ENCODE results near the gene ARHGEF5.

ARHGEF5 gene

GRCh38 chr7:144386741-144387140 lies 31.5 kb downstream of the ARHGEF5 start:
- no peak overlapping the region for H3K4me3 ChIP-seq
- no peak overlapping the region for H3K9ac ChIP-seq (ENCODE audit: insufficient read length)
- TF ChIP-seq EZH2 (IDR thresholded peaks at IDR 0.05), result no peak
- TF ChIP-seq FOXP2 (optimal IDR thresholded peaks at IDR 0.05; ENCODE audit: control extremely low read depth, extremely low read length, insufficient read depth), result no peak
- TF ChIP-seq POLR2AphosphoS5 (IDR thresholded peaks at IDR 0.05; ENCODE audit: borderline replicate concordance, low read depth, low read length), result no peak
- no peaks in the 10 kb centered on the region for H3K9me3 ChIP-seq (ENCODE audit: low read depth, low read length)
- H3K36me3 ChIP-seq (ENCODE audit: insufficient read depth, low read length), result no peaks in the 10 kb centered on the region
- no peak overlapping the region for H3K27ac ChIP-seq
- no peak for DNase-seq (ENCODE audit: low read depth, low spot score)

GRCh38 chr7:144388950-144389349 lies 33.7 kb downstream of the ARHGEF5 start:
- H3K9ac ChIP-seq (ENCODE audit: insufficient read length), result no peak overlapping the region
- no peaks in the 10 kb centered on the region for H3K36me3 ChIP-seq (ENCODE audit: insufficient read depth, low read length)
- no peak overlapping the region for H3K27ac ChIP-seq
- no peak for DNase-seq (ENCODE audit: low read depth, low spot score)
- no peaks in the 10 kb centered on the region for H3K9me3 ChIP-seq (ENCODE audit: low read depth, low read length)
- TF ChIP-seq FOXP2 (optimal IDR thresholded peaks at IDR 0.05; ENCODE audit: control extremely low read depth, extremely low read length, insufficient read depth), result no peak
- TF ChIP-seq POLR2AphosphoS5 (IDR thresholded peaks at IDR 0.05; ENCODE audit: borderline replicate concordance, low read depth, low read length), result no peak
- no peak for TF ChIP-seq EZH2 (IDR thresholded peaks at IDR 0.05)
- no peak overlapping the region for H3K4me3 ChIP-seq

GRCh38 chr7:144390481-144390880 lies 35.3 kb downstream of the ARHGEF5 start:
- no peak overlapping the region for H3K4me3 ChIP-seq
- H3K36me3 ChIP-seq (ENCODE audit: insufficient read depth, low read length), result no peaks in the 10 kb centered on the region
- no peaks in the 10 kb centered on the region for H3K9me3 ChIP-seq (ENCODE audit: low read depth, low read length)
- DNase-seq (ENCODE audit: low read depth, low spot score), result no peak
- TF ChIP-seq POLR2AphosphoS5 (IDR thresholded peaks at IDR 0.05; ENCODE audit: borderline replicate concordance, low read depth, low read length) (no peak), EZH2 (IDR thresholded peaks at IDR 0.05) (no peak), FOXP2 (optimal IDR thresholded peaks at IDR 0.05; ENCODE audit: control extremely low read depth, extremely low read length, insufficient read depth) (no peak)
- no peak overlapping the region for H3K9ac ChIP-seq (ENCODE audit: insufficient read length)
- H3K27ac ChIP-seq, result no peak overlapping the region

GRCh38 chr7:144391014-144391413 lies 35.8 kb downstream of the ARHGEF5 start:
- no peak for DNase-seq (ENCODE audit: low read depth, low spot score)
- TF ChIP-seq EZH2 (IDR thresholded peaks at IDR 0.05) (no peak), POLR2AphosphoS5 (IDR thresholded peaks at IDR 0.05; ENCODE audit: borderline replicate concordance, low read depth, low read length) (no peak), FOXP2 (optimal IDR thresholded peaks at IDR 0.05; ENCODE audit: control extremely low read depth, extremely low read length, insufficient read depth) (no peak)
- Histone ChIP-seq H3K4me3 (no peak overlapping the region), H3K36me3 (ENCODE audit: insufficient read depth, low read length) (no peaks in the 10 kb centered on the region), H3K9me3 (ENCODE audit: low read depth, low read length) (no peaks in the 10 kb centered on the region), H3K9ac (ENCODE audit: insufficient read length) (no peak overlapping the region), H3K27ac (no peak overlapping the region)

GRCh38 chr7:144391823-144392255 lies 36.6 kb downstream of the ARHGEF5 start:
- peak overlapping the region; percentile 47 for H3K9ac ChIP-seq (ENCODE audit: insufficient read length)
- no peaks in the 10 kb centered on the region for H3K9me3 ChIP-seq (ENCODE audit: low read depth, low read length)
- H3K36me3 ChIP-seq (ENCODE audit: insufficient read depth, low read length), result no peaks in the 10 kb centered on the region
- H3K27ac ChIP-seq, result no peak overlapping the region
- H3K4me3 ChIP-seq, result peak overlapping the region; percentile 40; the same call in 1 of the 2 replicates
- DNase-seq (ENCODE audit: low read depth, low spot score), result peak; percentile 12
- TF ChIP-seq EZH2 (IDR thresholded peaks at IDR 0.05) (no peak), FOXP2 (optimal IDR thresholded peaks at IDR 0.05; ENCODE audit: control extremely low read depth, extremely low read length, insufficient read depth) (peak; percentile 63)

GRCh38 chr7:144397086-144397485 lies 41.9 kb downstream of the ARHGEF5 start:
- TF ChIP-seq EZH2 (IDR thresholded peaks at IDR 0.05), result no peak
- no peaks in the 10 kb centered on the region for H3K36me3 ChIP-seq (ENCODE audit: insufficient read depth, low read length)
- no peak overlapping the region for H3K27ac ChIP-seq
- no peaks in the 10 kb centered on the region for H3K9me3 ChIP-seq (ENCODE audit: low read depth, low read length)
- DNase-seq (ENCODE audit: low read depth, low spot score), result no peak
- no peak overlapping the region for H3K9ac ChIP-seq (ENCODE audit: insufficient read length)
- H3K4me3 ChIP-seq, result no peak overlapping the region

- no peaks in the 10 kb centered on the region for H3K36me3 ChIP-seq (ENCODE audit: insufficient read depth, low read length)
Measured at GRCh38 chr7:144398291-144398690, 43.1 kb downstream of the ARHGEF5 start.

GRCh38 chr7:144398911-144399310 lies 43.7 kb downstream of the ARHGEF5 start:
- H3K27ac ChIP-seq, result no peak overlapping the region
- TF ChIP-seq FOXP2 (optimal IDR thresholded peaks at IDR 0.05; ENCODE audit: control extremely low read depth, extremely low read length, insufficient read depth) (no peak), EZH2 (IDR thresholded peaks at IDR 0.05) (no peak), POLR2AphosphoS5 (IDR thresholded peaks at IDR 0.05; ENCODE audit: borderline replicate concordance, low read depth, low read length) (no peak)
- H3K4me3 ChIP-seq, result no peak overlapping the region
- DNase-seq (ENCODE audit: low read depth, low spot score), result no peak
- H3K9me3 ChIP-seq (ENCODE audit: low read depth, low read length), result no peaks in the 10 kb centered on the region
- H3K36me3 ChIP-seq (ENCODE audit: insufficient read depth, low read length), result no peaks in the 10 kb centered on the region
- no peak overlapping the region for H3K9ac ChIP-seq (ENCODE audit: insufficient read length)

More at GRCh38 chr7:144398291-144398690, 43.1 kb downstream of the ARHGEF5 start:
- DNase-seq (ENCODE audit: low read depth, low spot score), result no peak
- Histone ChIP-seq H3K4me3 (no peak overlapping the region), H3K9ac (ENCODE audit: insufficient read length) (no peak overlapping the region), H3K9me3 (ENCODE audit: low read depth, low read length) (no peaks in the 10 kb centered on the region), H3K27ac (no peak overlapping the region)
- no peak for TF ChIP-seq FOXP2 (optimal IDR thresholded peaks at IDR 0.05; ENCODE audit: control extremely low read depth, extremely low read length, insufficient read depth)
- no peak for TF ChIP-seq EZH2 (IDR thresholded peaks at IDR 0.05)
- TF ChIP-seq POLR2AphosphoS5 (IDR thresholded peaks at IDR 0.05; ENCODE audit: borderline replicate concordance, low read depth, low read length), result no peak

GRCh38 chr7:144399946-144400345 lies 44.7 kb downstream of the ARHGEF5 start:
- Histone ChIP-seq H3K4me3 (no peak overlapping the region), H3K27ac (no peak overlapping the region), H3K9ac (ENCODE audit: insufficient read length) (no peak overlapping the region), H3K9me3 (ENCODE audit: low read depth, low read length) (no peaks in the 10 kb centered on the region), H3K36me3 (ENCODE audit: insufficient read depth, low read length) (no peaks in the 10 kb centered on the region)
- TF ChIP-seq POLR2AphosphoS5 (IDR thresholded peaks at IDR 0.05; ENCODE audit: borderline replicate concordance, low read depth, low read length) (no peak), FOXP2 (optimal IDR thresholded peaks at IDR 0.05; ENCODE audit: control extremely low read depth, extremely low read length, insufficient read depth) (no peak)
- no peak for DNase-seq (ENCODE audit: low read depth, low spot score)
